ENCODE measurements around the gene AWAT2. TPM values are rescaled to one million over a fixed set of nuclear protein-coding genes. Genes with fewer than 3 reads are reported as not detected.

The AWAT2 gene
- total RNA-seq, 5 donors from 2014 or later (not counting 1 experiment from before 2014, with no cell fraction given), result not detected

GRCh38 chrX:70034646-70035045 is 15.1 kb downstream of the AWAT2 start:
- Mint-ChIP-seq H3K36me3 (no peaks in the 10 kb centered on the region), H3K9me3 (no peaks in the 10 kb centered on the region), H3K27ac (no peak overlapping the region), H3K4me3 (no peak overlapping the region), H3K4me1 (peaks cover 7 to 25% (median 9%) of the 10 kb centered on the region in 3 donors), H3K27me3 (peaks cover 0 to 15% of the 10 kb centered on the region in 2 donors)
- no peak overlapping the region for H3K4me3 ChIP-seq (ENCODE audit: control insufficient read depth in 1 of 2, extremely low read depth in 1 of 2, low read length in 1 of 2)
- DNase-seq (no peak), ATAC-seq (replicated peaks in 1 of 4) (no peak)
- H3K4me1 ChIP-seq (ENCODE audit: control insufficient read depth in 1 of 2, extremely low read depth in 1 of 2, insufficient read depth in 2 of 2, low read length in 2 of 2), result peaks cover 0 to 8% of the 10 kb centered on the region in 2 experiments
- H3K36me3 ChIP-seq (ENCODE audit: control insufficient read depth in 2 of 2, extremely low read depth in 1 of 2, insufficient read depth in 1 of 2, low read length in 1 of 2), result no peaks in the 10 kb centered on the region
- no peaks in the 10 kb centered on the region for H3K27me3 ChIP-seq (replicated peaks in 1 of 2; ENCODE audit: control insufficient read depth in 2 of 2, extremely low read depth in 1 of 2, insufficient read depth in 2 of 2, low read length in 1 of 2)
- ChIA-PET POLR2A (no interaction called here), CTCF (interaction anchor here in 1 of 2 donors (0.7 to 2.1 kb wide), 2 partner anchors 12 to 99 kb away, joined by 3 to 5 read pairs; partner anchors contain the start of gene IGBP1)
- H3K9me3 ChIP-seq, result no peaks in the 10 kb centered on the region
- 50% methylated on average over 2 of the region's 4 CpGs for WGBS (ENCODE audit: insufficient coverage)
- H3K27ac ChIP-seq (ENCODE audit: low read length), result no peak overlapping the region

- peak in 14 of 35 experiments; percentile 0 to 24 (median 8) for DNase-seq
- CTCF ChIA-PET, result interaction anchor here (0.5 to 2.1 kb wide), 3 partner anchors 60 to 255 kb away, joined by 3 to 5 read pairs (median 3); partner anchors contain the start of gene IGBP1 (in 1 of the 2)
- Histone ChIP-seq H3K9me3 (no peaks in the 10 kb centered on the region), H3K27ac (ENCODE audit: low read length) (no peak overlapping the region), H3K36me3 (ENCODE audit: control insufficient read depth in 2 of 2, extremely low read depth in 1 of 2, insufficient read depth in 1 of 2, low read length in 1 of 2) (no peaks in the 10 kb centered on the region), H3K4me3 (ENCODE audit: control insufficient read depth in 1 of 2, extremely low read depth in 1 of 2, low read length in 1 of 2) (no peak overlapping the region), H3K27me3 (replicated peaks in 1 of 2; ENCODE audit: control insufficient read depth in 2 of 2, extremely low read depth in 1 of 2, insufficient read depth in 2 of 2, low read length in 1 of 2) (no peaks in the 10 kb centered on the region), H3K4me1 (ENCODE audit: control insufficient read depth in 1 of 2, extremely low read depth in 1 of 2, insufficient read depth in 2 of 2, low read length in 2 of 2) (peaks cover 0 to 11% of the 10 kb centered on the region in 2 experiments)
- Mint-ChIP-seq H3K4me3 (no peak overlapping the region), H3K4me1 (peaks cover 9 to 36% (median 9%) of the 10 kb centered on the region in 3 donors), H3K36me3 (no peaks in the 10 kb centered on the region), H3K9me3 (no peaks in the 10 kb centered on the region), H3K27ac (no peak overlapping the region), H3K27me3 (peaks cover 0 to 15% of the 10 kb centered on the region in 2 donors)
- ATAC-seq (replicated peaks in 1 of 4), result no peak
- 88% methylated on average over 2 of the region's 10 CpGs for WGBS (ENCODE audit: insufficient coverage)
- POLR2A ChIA-PET, result no interaction called here
These were observed 16.2 kb downstream of the AWAT2 start for GRCh38 chrX:70033348-70034051.

GRCh38 chrX:70032792-70033191 is 16.9 kb downstream of the AWAT2 start:
- no peak overlapping the region for H3K4me3 Mint-ChIP-seq
- ChIA-PET POLR2A (no interaction called here), CTCF (interaction anchor here (0.9 to 2.1 kb wide), 2 partner anchors 59 to 101 kb away, joined by 3 to 5 read pairs; partner anchors contain the start of gene IGBP1 (in 1 of the 2))
- no peaks in the 10 kb centered on the region for H3K27me3 ChIP-seq (replicated peaks in 1 of 2; ENCODE audit: control insufficient read depth in 2 of 2, extremely low read depth in 1 of 2, insufficient read depth in 2 of 2, low read length in 1 of 2)
- H3K27ac Mint-ChIP-seq, result no peak overlapping the region
- ATAC-seq (replicated peaks in 1 of 4), result no peak
- H3K27ac ChIP-seq (ENCODE audit: low read length), result no peak overlapping the region
- H3K27me3 Mint-ChIP-seq, result peaks cover 0 to 18% of the 10 kb centered on the region in 2 donors
- peaks cover 0 to 11% of the 10 kb centered on the region in 2 experiments for H3K4me1 ChIP-seq (ENCODE audit: control insufficient read depth in 1 of 2, extremely low read depth in 1 of 2, insufficient read depth in 2 of 2, low read length in 2 of 2)
- peaks cover 9 to 38% (median 9%) of the 10 kb centered on the region in 3 donors for H3K4me1 Mint-ChIP-seq
- H3K9me3 Mint-ChIP-seq, result no peaks in the 10 kb centered on the region
- no peaks in the 10 kb centered on the region for H3K9me3 ChIP-seq
- no peaks in the 10 kb centered on the region for H3K36me3 Mint-ChIP-seq
- no peak for DNase-seq
- H3K36me3 ChIP-seq (ENCODE audit: control insufficient read depth in 2 of 2, extremely low read depth in 1 of 2, insufficient read depth in 1 of 2, low read length in 1 of 2), result no peaks in the 10 kb centered on the region
- no peak overlapping the region for H3K4me3 ChIP-seq (ENCODE audit: control insufficient read depth in 1 of 2, extremely low read depth in 1 of 2, low read length in 1 of 2)
- WGBS (ENCODE audit: insufficient coverage), result no CpG with 5 or more reads among the region's 2 CpGs

GRCh38 chrX:70030301-70030767 is 19.4 kb downstream of the AWAT2 start:
- ChIA-PET CTCF (interaction anchor here in 1 of 2 donors (1.5 to 2.2 kb wide), 5 partner anchors 9 to 492 kb away, joined by 3 to 9 read pairs (median 6); no protein-coding TSS in a partner anchor), POLR2A (no interaction called here)
- H3K9me3 ChIP-seq, result no peaks in the 10 kb centered on the region
- Mint-ChIP-seq H3K9me3 (no peaks in the 10 kb centered on the region), H3K27ac (no peak overlapping the region), H3K4me3 (no peak overlapping the region), H3K27me3 (peaks cover 0 to 29% of the 10 kb centered on the region in 2 donors), H3K36me3 (no peaks in the 10 kb centered on the region), H3K4me1 (peaks cover 24 to 58% (median 26%) of the 10 kb centered on the region in 3 donors)
- peak in 22 of 35 experiments; percentile 1 to 58 (median 10) for DNase-seq
- no CpG with 5 or more reads among the region's 4 CpGs for WGBS (ENCODE audit: insufficient coverage)
- peak in 3 of 4 experiments; percentile 53 to 63 (median 57) for ATAC-seq (replicated peaks in 1 of 4)
- no peaks in the 10 kb centered on the region for H3K36me3 ChIP-seq (ENCODE audit: control insufficient read depth in 2 of 2, extremely low read depth in 1 of 2, insufficient read depth in 1 of 2, low read length in 1 of 2)
- H3K4me3 ChIP-seq (ENCODE audit: control insufficient read depth in 1 of 2, extremely low read depth in 1 of 2, low read length in 1 of 2), result no peak overlapping the region
- no peak overlapping the region for H3K27ac ChIP-seq (ENCODE audit: low read length)
- H3K27me3 ChIP-seq (replicated peaks in 1 of 2; ENCODE audit: control insufficient read depth in 2 of 2, extremely low read depth in 1 of 2, insufficient read depth in 2 of 2, low read length in 1 of 2), result no peaks in the 10 kb centered on the region
- peaks cover 0 to 15% of the 10 kb centered on the region in 2 experiments for H3K4me1 ChIP-seq (ENCODE audit: control insufficient read depth in 1 of 2, extremely low read depth in 1 of 2, insufficient read depth in 2 of 2, low read length in 2 of 2)

GRCh38 chrX:70029863-70030262 is 19.9 kb downstream of the AWAT2 start:
- Mint-ChIP-seq H3K27ac (no peak overlapping the region), H3K36me3 (no peaks in the 10 kb centered on the region), H3K9me3 (no peaks in the 10 kb centered on the region), H3K4me3 (no peak overlapping the region), H3K27me3 (peaks cover 0 to 30% of the 10 kb centered on the region in 2 donors), H3K4me1 (peaks cover 24 to 62% (median 26%) of the 10 kb centered on the region in 3 donors)
- Histone ChIP-seq H3K27me3 (replicated peaks in 1 of 2; ENCODE audit: control insufficient read depth in 2 of 2, extremely low read depth in 1 of 2, insufficient read depth in 2 of 2, low read length in 1 of 2) (no peaks in the 10 kb centered on the region), H3K9me3 (no peaks in the 10 kb centered on the region), H3K4me1 (ENCODE audit: control insufficient read depth in 1 of 2, extremely low read depth in 1 of 2, insufficient read depth in 2 of 2, low read length in 2 of 2) (peaks cover 0 to 17% of the 10 kb centered on the region in 2 experiments), H3K36me3 (ENCODE audit: control insufficient read depth in 2 of 2, extremely low read depth in 1 of 2, insufficient read depth in 1 of 2, low read length in 1 of 2) (no peaks in the 10 kb centered on the region), H3K4me3 (ENCODE audit: control insufficient read depth in 1 of 2, extremely low read depth in 1 of 2, low read length in 1 of 2) (no peak overlapping the region), H3K27ac (ENCODE audit: low read length) (no peak overlapping the region)
- WGBS (ENCODE audit: insufficient coverage), result 100% methylated on average over 1 of the region's 4 CpGs
- no peak for ATAC-seq (replicated peaks in 1 of 4)
- POLR2A ChIA-PET, result no interaction called here
- CTCF ChIA-PET, result interaction anchor here (0.7 to 2.2 kb wide), 6 partner anchors 9 to 762 kb away, joined by 3 to 9 read pairs (median 6); no protein-coding TSS in a partner anchor
- no peak for DNase-seq

- no peak overlapping the region for H3K4me3 Mint-ChIP-seq
These were observed 22.9 kb downstream of the AWAT2 start for GRCh38 chrX:70026851-70027200.

More at GRCh38 chrX:70026851-70027200, 22.9 kb downstream of the AWAT2 start:
- Histone ChIP-seq H3K9me3 (no peaks in the 10 kb centered on the region), H3K27ac (ENCODE audit: low read length) (no peak overlapping the region), H3K27me3 (replicated peaks in 1 of 2; ENCODE audit: control insufficient read depth in 2 of 2, extremely low read depth in 1 of 2, insufficient read depth in 2 of 2, low read length in 1 of 2) (no peaks in the 10 kb centered on the region), H3K4me1 (ENCODE audit: control insufficient read depth in 1 of 2, extremely low read depth in 1 of 2, insufficient read depth in 2 of 2, low read length in 2 of 2) (peaks cover 0 to 17% of the 10 kb centered on the region in 2 experiments), H3K36me3 (ENCODE audit: control insufficient read depth in 2 of 2, extremely low read depth in 1 of 2, insufficient read depth in 1 of 2, low read length in 1 of 2) (no peaks in the 10 kb centered on the region), H3K4me3 (ENCODE audit: control insufficient read depth in 1 of 2, extremely low read depth in 1 of 2, low read length in 1 of 2) (no peak overlapping the region)
- Mint-ChIP-seq H3K36me3 (no peaks in the 10 kb centered on the region), H3K27me3 (peaks cover 0 to 24% of the 10 kb centered on the region in 2 donors), H3K4me1 (peaks cover 24 to 71% (median 26%) of the 10 kb centered on the region in 3 donors), H3K9me3 (no peaks in the 10 kb centered on the region), H3K27ac (peak overlapping the region in 1 of 2 donors; percentile 57)
- POLR2A ChIA-PET, result no interaction called here
- no peak for ATAC-seq (replicated peaks in 1 of 4)
- CTCF ChIA-PET, result no interaction called here
- no peak for DNase-seq
- WGBS (ENCODE audit: insufficient coverage), result 42% methylated on average over 2 of the region's 4 CpGs
